H9 (cell line): ENCODE data around the gene AQP5. TPM values are rescaled to one million over a fixed set of nuclear protein-coding genes. Genes with fewer than 3 reads are reported as not detected.
A peak's percentile ranks its signal among the peaks of the same experiment; 100 is the strongest.

Source experiments
- DNase-seq: peaks from one replicate; pipeline ENCODE4 v3.0.0-alpha.2; 2017
- H2AFZ ChIP-seq: one replicate; pipeline ENCODE4 v1.6.1; 2013; ENCODE audit warnings: mild to moderate bottlenecking, low read length, control low read depth, moderate library complexity
- H2AK5ac ChIP-seq: 2 replicates; pipeline ENCODE4 v1.6.1; 2013; ENCODE audit warnings: low read length, control low read depth, mixed read lengths; ENCODE audit not compliant: insufficient read length
- H2BK120ac ChIP-seq: one replicate; pipeline ENCODE4 v1.6.1; 2013; ENCODE audit warnings: low read depth, mild to moderate bottlenecking, low read length, control low read depth, inconsistent platforms; ENCODE audit not compliant: poor library complexity, severe bottlenecking
- H2BK12ac ChIP-seq: 2 replicates; pipeline ENCODE4 v1.6.1; 2013; ENCODE audit warnings: low read length, control low read depth, mixed read lengths, low read depth; ENCODE audit not compliant: insufficient read length
- H2BK15ac ChIP-seq: 2 replicates; pipeline ENCODE4 v1.6.1; 2013; ENCODE audit warnings: low read depth, low read length, control low read depth
- H2BK20ac ChIP-seq: one replicate; pipeline ENCODE4 v1.6.1; 2013; ENCODE audit warnings: low read depth, mild to moderate bottlenecking, low read length, control low read depth, inconsistent platforms; ENCODE audit not compliant: poor library complexity, severe bottlenecking
- H2BK5ac ChIP-seq: 2 replicates; pipeline ENCODE4 v1.6.1; 2013; ENCODE audit warnings: low read length, control low read depth, mixed read lengths; ENCODE audit not compliant: insufficient read length
- H3K14ac ChIP-seq: 2 replicates; pipeline ENCODE4 v1.6.1; 2013; ENCODE audit warnings: low read length, control low read depth; ENCODE audit not compliant: insufficient read depth
- H3K18ac ChIP-seq: 2 replicates; pipeline ENCODE4 v1.6.1; 2013; ENCODE audit warnings: low read depth, mild to moderate bottlenecking, mixed read lengths, low read length, control low read depth; ENCODE audit not compliant: insufficient read length
- H3K23ac ChIP-seq: 2 replicates; pipeline ENCODE4 v1.6.1; 2013; ENCODE audit warnings: low read length, control low read depth, mixed read lengths, low read depth; ENCODE audit not compliant: insufficient read length
- H3K23me2 ChIP-seq: 2 replicates; pipeline ENCODE4 v1.6.1; 2013; ENCODE audit warnings: low read depth, mild to moderate bottlenecking, mixed read lengths, low read length, control low read depth; ENCODE audit not compliant: insufficient read length, poor library complexity, severe bottlenecking
- H3K27ac ChIP-seq: 2 replicates; pipeline ENCODE4 v1.5.1; 2013; ENCODE audit warnings: low read length, control low read depth, mixed read lengths, low read depth; ENCODE audit not compliant: insufficient read length
- H3K27me3 ChIP-seq: 2 replicates; pipeline ENCODE4 v1.6.1; 2013; ENCODE audit warnings: low read length, control low read depth, inconsistent platforms; ENCODE audit not compliant: insufficient read depth
- H3K4ac ChIP-seq: 2 replicates; pipeline ENCODE4 v1.6.1; 2013; ENCODE audit warnings: low read depth, mild to moderate bottlenecking, control low read depth, inconsistent platforms, low read length, moderate library complexity
- H3K4me1 ChIP-seq: 2 replicates; pipeline ENCODE4 v1.6.1; 2013; ENCODE audit warnings: low read length, control low read depth, inconsistent platforms; ENCODE audit not compliant: insufficient read depth
- H3K4me2 ChIP-seq: 2 replicates; pipeline ENCODE4 v1.6.1; 2013; ENCODE audit warnings: low read length, control low read depth, mixed read lengths; ENCODE audit not compliant: insufficient read length, insufficient read depth
- H3K56ac ChIP-seq: 2 replicates; pipeline ENCODE4 v1.6.1; 2013; ENCODE audit warnings: low read depth, mild to moderate bottlenecking, mixed read lengths, low read length, control low read depth; ENCODE audit not compliant: insufficient read length
- H3K79me1 ChIP-seq: 2 replicates; pipeline ENCODE4 v1.6.1; 2013; ENCODE audit warnings: low read depth, mild to moderate bottlenecking, moderate library complexity, low read length, control low read depth, inconsistent platforms; ENCODE audit not compliant: insufficient read depth, poor library complexity, severe bottlenecking
- H3K79me2 ChIP-seq: 2 replicates; pipeline ENCODE4 v1.6.1; 2013; ENCODE audit warnings: low read length, control low read depth, inconsistent platforms; ENCODE audit not compliant: insufficient read depth
- H3K9ac ChIP-seq: 2 replicates; pipeline ENCODE4 v1.6.1; 2013; ENCODE audit warnings: low read length, control low read depth, mixed read lengths; ENCODE audit not compliant: insufficient read length; ENCODE audit errors: extremely low read depth
- H3K9me3 ChIP-seq: one replicate; pipeline ENCODE4 v1.6.1; 2013; ENCODE audit warnings: low read depth, low read length, inconsistent platforms; ENCODE audit not compliant: control insufficient read depth
- H3T11ph ChIP-seq: one replicate; pipeline ENCODE4 v1.6.1; 2013; ENCODE audit warnings: mild to moderate bottlenecking, low read length, control low read depth, inconsistent platforms
- H4K20me1 ChIP-seq: one replicate; pipeline ENCODE4 v1.6.1; 2013; ENCODE audit not compliant: control insufficient read depth, insufficient read length, insufficient read depth
- H4K5ac ChIP-seq: 2 replicates; pipeline ENCODE4 v1.6.1; 2013; ENCODE audit warnings: low read depth, mild to moderate bottlenecking, mixed read lengths, low read length, control low read depth; ENCODE audit not compliant: insufficient read length
- H4K8ac ChIP-seq: replicated peaks from 2 replicates; pipeline ENCODE4 v1.6.1; 2013; ENCODE audit warnings: low read length, control low read depth, mixed read lengths, low read depth; ENCODE audit not compliant: insufficient read length
- H4K91ac ChIP-seq: 2 replicates; pipeline ENCODE4 v1.6.1; 2013; ENCODE audit warnings: low read depth, mild to moderate bottlenecking, moderate library complexity, mixed read lengths, low read length, control low read depth; ENCODE audit not compliant: insufficient read length
- H3K27ac Mint-ChIP-seq, 3 experiments: 2 replicates in 2 of 3; 3 replicates in 1 of 3; pipeline ENCODE4 v1.8.0; 2020 to 2021; ENCODE audit warnings: mixed read lengths in 3 of 3, mild to moderate bottlenecking in 1 of 3, moderate library complexity in 1 of 3
- H3K27me3 Mint-ChIP-seq: 2 replicates; pipeline ENCODE4 v1.8.0; 2021; ENCODE audit warnings: low read depth, mild to moderate bottlenecking, moderate library complexity, mixed read lengths
- H3K36me3 Mint-ChIP-seq, 3 experiments: 2 replicates in 2 of 3; 3 replicates in 1 of 3; pipeline ENCODE4 v1.8.0; 2020 to 2021; ENCODE audit warnings: low read depth in 3 of 3, mixed read lengths in 3 of 3; ENCODE audit not compliant: insufficient read depth in 1 of 3
- H3K4me1 Mint-ChIP-seq, 2 experiments: 2 replicates each; pipeline ENCODE4 v1.8.0; 2020; ENCODE audit warnings: mixed read lengths in 2 of 2
- H3K4me3 Mint-ChIP-seq, 2 experiments: 2 replicates in 1 of 2; 3 replicates in 1 of 2; pipeline ENCODE4 v1.8.0; 2020 to 2021; ENCODE audit warnings: mild to moderate bottlenecking in 2 of 2, mixed read lengths in 2 of 2, moderate library complexity in 1 of 2
- H3K9me3 Mint-ChIP-seq, 2 experiments: 2 replicates in 1 of 2; 3 replicates in 1 of 2; pipeline ENCODE4 v1.8.0; 2020; ENCODE audit warnings: mild to moderate bottlenecking in 2 of 2, mixed read lengths in 2 of 2, moderate library complexity in 1 of 2
- CTCF ChIP-seq: fragments of 200-600 bp; sonication (generic); conservative IDR thresholded peaks from 3 replicates; pipeline ENCODE4 v1.8.0; 2021; ENCODE audit warnings: antibody characterized with exemption, mild to moderate bottlenecking
- WGBS: extraction: QIAGEN DNeasy Blood & Tissue Kit; methylation state at CpG from one replicate; pipeline ENCODE4 v1.1.7; 2013; ENCODE audit warnings: missing lambda C conversion rate, low lambda C conversion rate, mixed read lengths; ENCODE audit not compliant: insufficient read length; ENCODE audit errors: extremely low coverage; 5-methylcytosine and 5-hydroxymethylcytosine counted together
- total RNA-seq: library from RNA; stranded (reverse); gene quantifications from 2 replicates; pipeline ENCODE4 v1.2.1, GENCODE V29; 2021

The AQP5 gene
- total RNA-seq, 1 experiment from 2014 or later = 2.8 TPM

- Histone ChIP-seq H3K4ac (no peak overlapping the region), H3K56ac (no peak overlapping the region), H4K5ac (no peak overlapping the region), H3K23ac (no peak overlapping the region), H3K23me2 (no peaks in the 10 kb centered on the region), H3K9ac (no peak overlapping the region), H2BK12ac (no peak overlapping the region), H3K79me2 (no peaks in the 10 kb centered on the region), H4K91ac (no peak overlapping the region), H3K9me3 (no peaks in the 10 kb centered on the region), H3K4me1 (no peaks in the 10 kb centered on the region), H4K20me1 (no peaks in the 10 kb centered on the region), H2AK5ac (no peak overlapping the region), H2BK20ac (no peak overlapping the region), H3K4me2 (no peak overlapping the region), H3K18ac (no peak overlapping the region), H3K14ac (no peak overlapping the region), H3K79me1 (no peaks in the 10 kb centered on the region), H3K27ac (no peak overlapping the region), H2BK120ac (no peak overlapping the region), H2BK5ac (no peak overlapping the region), H2BK15ac (no peak overlapping the region), H4K8ac (no peak overlapping the region), H3T11ph (no peak overlapping the region), H3K27me3 (peaks cover 2% of the 10 kb centered on the region; the same call in 1 of the 2 replicates), H2AFZ (no peak overlapping the region)
- Mint-ChIP-seq H3K27ac (0 out of 7 replicates have a peak overlapping the region, but pooled peaks of 1 of the 3 experiments have one; percentile 10), H3K9me3 (no peaks in the 10 kb centered on the region), H3K27me3 (peaks cover 32% of the 10 kb centered on the region), H3K4me3 (no peak overlapping the region), H3K4me1 (peaks cover 11 to 12% of the 10 kb centered on the region in 2 experiments), H3K36me3 (no peaks in the 10 kb centered on the region)
- no peak for DNase-seq
- no CpG with 5 or more reads among the region's 5 CpGs for WGBS
- no peak for TF ChIP-seq CTCF
These were observed 7.4 kb downstream of the AQP5 start for GRCh38 chr12:49969027-49969426.
